GM12865 (cell line): ENCODE measurements around the gene PON3.

Experiments used
- DNase-seq: peaks from one replicate; pipeline ENCODE4 v3.0.0; 2010; ENCODE audit warnings: low read depth
- H3K4me3 ChIP-seq: 2 replicates; pipeline ENCODE4 v1.5.1; 2011; ENCODE audit warnings: mild to moderate bottlenecking, low read depth, low read length, control low read depth
- CTCF ChIP-seq: IDR thresholded peaks from 2 replicates; pipeline ENCODE4 v1.5.1; 2011; ENCODE audit warnings: low read length, control low read depth, low read depth, inconsistent platforms; ENCODE audit not compliant: insufficient read depth; ENCODE audit errors: missing control alignments

PON3 gene

GRCh38 chr7:95342642-95343307, 53.4 kb downstream of the PON3 start:
- DNase-seq, result no peak
- no peak overlapping the region for H3K4me3 ChIP-seq
- TF ChIP-seq CTCF, result no peak

- no peak for TF ChIP-seq CTCF
- no peak overlapping the region for H3K4me3 ChIP-seq
- DNase-seq, result no peak
Measured at GRCh38 chr7:95342029-95342428, 54.1 kb downstream of the PON3 start.

- no peak for DNase-seq
- no peak overlapping the region for H3K4me3 ChIP-seq
- TF ChIP-seq CTCF, result no peak
Measured at GRCh38 chr7:95340491-95340890, 55.7 kb downstream of the PON3 start.

GRCh38 chr7:95338832-95339231, 57.3 kb downstream of the PON3 start:
- no peak for DNase-seq
- no peak for TF ChIP-seq CTCF
- no peak overlapping the region for H3K4me3 ChIP-seq

GRCh38 chr7:95335093-95335492, 61.1 kb downstream of the PON3 start:
- no peak overlapping the region for H3K4me3 ChIP-seq
- DNase-seq, result no peak
- TF ChIP-seq CTCF, result no peak

- no peak for TF ChIP-seq CTCF
- no peak overlapping the region for H3K4me3 ChIP-seq
- no peak for DNase-seq
Measured at GRCh38 chr7:95334447-95334846, 61.7 kb downstream of the PON3 start.

- DNase-seq, result no peak
- no peak for TF ChIP-seq CTCF
- 0 out of 2 replicates have a peak overlapping the region, but pooled peaks have one; percentile 5 for H3K4me3 ChIP-seq
Measured at GRCh38 chr7:95330961-95331337, 65.2 kb downstream of the PON3 start.
